KG1 (cell line): ENCODE measurements around the gene NME9.
"Not testable (repeated sequence)": the region's sequence is repeated elsewhere in the genome, so short reads cannot be mapped to it uniquely, and the experiment has no call there.

ENCODE experiments used
- DNase-seq: peaks from one replicate; lab custom pipeline; 2025; lab: John Stamatoyannopoulos, UW

Gene NME9, protein sequence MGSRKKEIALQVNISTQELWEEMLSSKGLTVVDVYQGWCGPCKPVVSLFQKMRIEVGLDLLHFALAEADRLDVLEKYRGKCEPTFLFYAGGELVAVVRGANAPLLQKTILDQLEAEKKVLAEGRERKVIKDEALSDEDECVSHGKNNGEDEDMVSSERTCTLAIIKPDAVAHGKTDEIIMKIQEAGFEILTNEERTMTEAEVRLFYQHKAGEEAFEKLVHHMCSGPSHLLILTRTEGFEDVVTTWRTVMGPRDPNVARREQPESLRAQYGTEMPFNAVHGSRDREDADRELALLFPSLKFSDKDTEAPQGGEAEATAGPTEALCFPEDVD

DNA sequence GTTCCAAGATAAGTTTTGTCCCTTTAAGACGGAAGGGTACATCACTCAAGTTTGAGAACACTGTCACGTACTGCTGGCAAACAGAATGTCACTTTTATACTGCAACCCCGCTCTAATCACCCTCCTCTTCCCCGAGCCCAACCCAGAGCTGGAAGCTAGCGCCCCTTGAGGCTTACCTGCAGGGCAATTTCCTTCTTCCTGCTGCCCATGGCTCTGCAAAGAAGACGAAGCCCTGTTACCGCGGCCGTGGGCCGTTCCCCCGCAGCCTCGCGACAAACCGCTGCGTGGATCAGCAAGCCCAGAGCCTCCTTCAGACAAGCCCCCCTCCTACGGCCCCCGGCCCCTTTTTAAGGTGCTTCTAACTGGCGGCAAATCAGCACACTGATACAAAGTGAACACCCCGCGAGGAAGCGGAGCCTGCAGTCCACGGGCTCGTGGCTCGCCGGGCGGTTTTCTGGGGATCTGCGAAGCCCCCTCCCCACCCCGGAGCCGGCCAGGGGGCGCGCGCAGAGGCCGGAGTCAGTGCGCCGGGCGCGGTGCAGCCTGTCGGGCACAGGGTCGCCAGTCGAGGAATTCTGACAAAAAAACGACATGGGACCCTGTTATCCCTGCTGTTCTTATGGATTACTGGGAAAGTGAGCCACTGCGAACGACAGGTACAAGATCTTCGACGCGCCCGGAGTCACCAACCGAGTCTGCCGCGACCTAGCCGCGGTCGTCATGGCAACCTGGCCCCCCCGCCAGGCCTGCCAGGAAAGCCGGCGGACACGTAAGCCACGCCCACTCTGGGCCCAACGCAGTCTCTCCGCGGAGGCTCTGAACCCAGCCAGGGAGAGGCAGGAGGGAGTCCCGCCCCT lies at the start of gene NME9:
Gene NME9, minus strand, starts transcription at position 725 of the 857 bp plus-strand sequence. Its CDS starts 516 bp downstream, at position 209.
- DNase-seq, result no peak

DNA sequence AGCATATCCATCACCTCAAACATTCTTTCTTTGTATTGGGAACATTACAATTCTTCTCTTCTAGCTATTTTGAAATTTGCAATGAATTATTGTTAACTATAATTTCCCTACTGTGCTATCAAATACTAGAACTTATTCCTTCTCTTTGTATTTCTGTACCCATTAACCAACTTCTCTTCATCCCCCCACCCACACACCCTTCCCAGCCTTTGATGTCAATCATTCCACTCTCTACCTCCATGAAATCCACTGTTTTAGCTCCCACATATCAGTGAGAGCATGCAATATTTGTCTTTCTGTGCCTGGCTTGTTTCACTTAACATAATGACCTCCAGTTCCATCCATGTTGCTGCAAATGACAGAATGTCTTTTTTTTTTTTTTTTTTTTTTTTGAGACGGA lies 49.3 kb upstream of the NME9 start:
- DNase-seq, result no peak

DNA sequence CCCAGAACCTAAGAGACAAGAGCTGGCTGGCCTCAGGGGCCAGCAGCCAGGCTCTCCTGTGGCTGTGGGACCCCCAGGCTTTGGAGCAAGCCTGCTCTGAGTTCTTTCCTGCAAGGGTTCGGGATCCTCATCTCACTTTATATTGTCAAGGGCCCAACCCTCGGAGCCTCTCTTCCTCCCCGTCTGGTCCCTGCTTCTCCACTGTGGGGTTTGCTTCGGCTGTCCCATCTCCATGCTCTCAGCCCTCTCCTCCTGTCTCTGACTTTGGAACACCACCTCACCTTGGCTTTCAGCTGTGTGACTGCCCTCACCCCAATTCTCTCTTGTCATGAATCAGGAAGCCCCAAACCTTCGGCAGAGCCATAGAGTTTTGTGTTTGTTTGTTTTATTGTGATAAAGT lies 48.7 kb upstream of the NME9 start:
- DNase-seq, result no peak

DNA sequence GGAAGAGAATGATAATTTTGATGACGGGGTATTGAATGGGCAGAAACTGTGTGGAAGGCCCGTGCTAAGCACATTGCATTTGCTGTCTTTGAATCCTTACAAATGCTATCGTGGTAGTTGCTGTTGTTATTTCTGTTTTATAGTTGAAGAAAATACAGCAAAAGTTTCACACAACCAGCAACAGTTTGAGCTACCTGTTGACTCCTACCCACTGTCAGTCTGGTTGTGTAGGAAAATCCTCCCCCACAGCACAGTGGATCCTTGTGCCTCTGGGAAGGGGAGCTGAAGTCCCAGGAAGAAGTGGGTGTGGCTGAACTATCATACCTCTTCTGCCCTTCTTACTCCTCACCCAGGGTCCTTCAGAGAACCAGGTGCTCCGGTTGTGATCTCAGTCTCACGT lies 48.2 kb upstream of the NME9 start:
- DNase-seq, result no peak

DNA sequence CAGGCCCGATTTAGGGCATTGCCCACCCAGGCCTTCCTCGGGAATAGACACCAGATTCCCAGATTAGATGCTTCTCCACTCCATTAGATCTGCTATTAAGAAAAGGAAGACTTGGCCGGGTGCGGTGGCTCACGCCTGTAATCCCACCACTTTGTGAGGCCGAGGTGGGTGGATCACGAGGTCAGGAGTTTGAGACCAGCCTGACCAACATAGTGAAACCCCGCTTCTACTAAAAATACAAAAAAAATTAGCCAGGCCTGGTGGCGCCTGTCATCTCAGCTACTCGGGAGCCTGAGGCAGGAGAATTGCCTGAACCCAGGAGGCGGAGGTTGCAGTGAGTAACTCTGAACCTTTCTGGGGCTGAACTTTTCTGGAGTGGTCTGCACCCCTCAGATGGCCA lies 47.6 kb upstream of the NME9 start:
- DNase-seq, result not testable (repeated sequence)

DNA sequence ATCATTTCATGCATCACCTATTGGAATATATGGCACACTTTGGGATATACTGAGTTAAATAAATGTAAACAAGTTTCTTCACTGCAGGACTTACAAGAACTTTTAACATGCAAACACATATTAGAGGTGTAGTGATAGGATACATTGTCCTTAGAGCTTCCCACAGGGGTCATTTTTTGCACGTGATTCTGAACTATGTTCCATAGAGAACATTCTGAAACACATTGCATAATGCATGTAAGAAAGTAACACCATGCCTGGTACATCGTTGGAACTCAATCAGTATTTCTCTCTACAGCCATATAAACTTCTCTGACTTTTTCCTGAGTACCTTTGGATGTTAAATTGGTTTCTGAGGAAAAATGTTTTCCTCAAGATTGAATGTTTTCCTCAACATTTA lies 47.0 kb upstream of the NME9 start:
- DNase-seq, result no peak

DNA sequence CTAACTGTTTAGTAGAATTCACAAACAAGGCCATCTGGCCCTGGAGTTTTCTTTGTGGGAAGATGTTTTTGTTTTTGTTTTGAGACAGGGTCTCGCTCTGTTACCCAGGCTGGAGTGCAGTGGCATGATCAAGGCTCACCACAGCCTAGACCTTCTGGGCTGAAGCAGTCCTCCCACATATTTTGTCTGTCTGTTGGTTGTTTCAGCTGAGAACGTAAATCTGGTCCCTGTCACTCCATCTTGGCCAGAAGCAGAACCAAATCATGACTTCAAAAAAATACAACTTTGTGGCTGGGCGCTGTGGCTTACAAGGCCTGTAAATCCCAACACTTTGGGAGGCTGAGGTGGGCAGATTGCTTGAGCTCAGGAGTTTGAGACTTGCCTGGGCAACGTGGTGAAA lies 45.8 kb upstream of the NME9 start:
- no peak for DNase-seq

DNA sequence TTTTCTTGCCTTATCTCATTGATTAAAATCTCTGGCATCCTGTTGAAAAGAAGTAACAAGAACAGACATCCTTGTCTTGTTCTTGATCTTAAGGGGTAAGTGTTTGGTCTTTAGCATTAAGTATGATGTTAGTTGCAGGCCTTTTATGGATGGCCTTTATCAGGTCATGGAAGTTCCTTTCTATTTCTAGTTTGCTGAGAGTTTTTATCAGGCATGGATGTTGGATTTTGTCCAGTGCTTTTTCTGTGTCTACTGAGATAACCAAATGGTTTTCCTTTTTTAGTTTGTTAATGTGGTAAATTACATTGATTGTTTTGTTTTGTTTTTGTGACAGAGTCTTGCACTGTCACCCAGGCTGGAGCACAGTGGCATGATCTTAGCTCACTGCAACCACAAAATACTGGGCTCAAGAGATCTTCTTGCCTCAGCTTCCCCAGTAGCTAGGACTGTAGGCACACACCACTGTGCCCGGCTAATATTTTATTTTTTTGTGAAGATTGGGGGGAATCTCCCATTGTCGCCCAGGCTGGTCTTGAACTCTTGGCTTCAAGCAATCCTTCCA lies 45.0 kb upstream of the NME9 start:
- no peak for DNase-seq

DNA sequence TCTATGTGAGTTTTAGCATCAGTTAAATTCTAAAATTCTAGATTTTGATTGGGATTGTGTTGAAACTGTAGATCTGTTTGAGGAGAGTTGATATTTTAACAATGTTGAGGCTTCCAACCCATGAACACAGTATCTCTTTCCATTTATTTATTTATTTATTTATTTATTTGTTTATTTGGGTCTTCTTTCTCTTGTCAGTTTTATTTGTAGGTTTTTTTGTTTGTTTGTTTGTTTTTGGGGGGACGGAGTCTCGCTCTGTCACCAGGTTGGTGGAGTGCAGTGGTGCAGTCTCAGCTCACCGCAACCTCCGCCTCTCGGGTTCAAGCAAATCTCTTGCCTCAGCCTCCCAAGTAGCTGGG lies 44.1 kb upstream of the NME9 start:
- no peak for DNase-seq

DNA sequence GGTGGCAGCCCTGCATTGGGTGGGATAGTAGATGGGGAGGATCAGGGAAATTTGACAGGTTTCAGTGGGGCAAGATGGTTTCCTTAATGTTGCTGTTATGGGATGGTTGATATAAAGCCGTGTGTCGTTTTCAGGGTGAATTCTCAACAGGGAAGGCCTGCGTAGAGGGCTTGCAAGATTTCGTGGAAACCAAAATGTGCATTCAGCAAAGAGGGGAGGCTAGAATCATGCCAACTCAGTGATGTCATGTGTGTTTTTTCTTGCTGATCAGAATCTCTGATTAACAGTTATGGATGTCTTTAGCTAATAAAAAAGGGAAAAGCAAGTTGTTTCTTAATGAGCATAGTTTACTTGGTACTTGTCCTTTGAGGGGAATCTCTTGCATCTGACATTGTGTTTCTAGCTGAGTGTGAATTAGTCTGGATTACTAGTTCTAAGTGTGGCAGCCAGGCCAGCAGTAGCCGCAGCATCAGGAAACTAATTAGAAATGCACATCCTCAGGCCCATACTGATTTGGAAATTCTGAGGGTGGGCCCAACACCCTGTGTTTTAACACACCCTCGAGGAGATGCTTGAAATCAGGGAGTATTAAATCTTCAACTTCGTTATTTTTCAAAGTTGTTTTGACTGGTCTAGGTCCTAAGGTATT lies 43.6 kb upstream of the NME9 start:
- DNase-seq, result no peak

DNA sequence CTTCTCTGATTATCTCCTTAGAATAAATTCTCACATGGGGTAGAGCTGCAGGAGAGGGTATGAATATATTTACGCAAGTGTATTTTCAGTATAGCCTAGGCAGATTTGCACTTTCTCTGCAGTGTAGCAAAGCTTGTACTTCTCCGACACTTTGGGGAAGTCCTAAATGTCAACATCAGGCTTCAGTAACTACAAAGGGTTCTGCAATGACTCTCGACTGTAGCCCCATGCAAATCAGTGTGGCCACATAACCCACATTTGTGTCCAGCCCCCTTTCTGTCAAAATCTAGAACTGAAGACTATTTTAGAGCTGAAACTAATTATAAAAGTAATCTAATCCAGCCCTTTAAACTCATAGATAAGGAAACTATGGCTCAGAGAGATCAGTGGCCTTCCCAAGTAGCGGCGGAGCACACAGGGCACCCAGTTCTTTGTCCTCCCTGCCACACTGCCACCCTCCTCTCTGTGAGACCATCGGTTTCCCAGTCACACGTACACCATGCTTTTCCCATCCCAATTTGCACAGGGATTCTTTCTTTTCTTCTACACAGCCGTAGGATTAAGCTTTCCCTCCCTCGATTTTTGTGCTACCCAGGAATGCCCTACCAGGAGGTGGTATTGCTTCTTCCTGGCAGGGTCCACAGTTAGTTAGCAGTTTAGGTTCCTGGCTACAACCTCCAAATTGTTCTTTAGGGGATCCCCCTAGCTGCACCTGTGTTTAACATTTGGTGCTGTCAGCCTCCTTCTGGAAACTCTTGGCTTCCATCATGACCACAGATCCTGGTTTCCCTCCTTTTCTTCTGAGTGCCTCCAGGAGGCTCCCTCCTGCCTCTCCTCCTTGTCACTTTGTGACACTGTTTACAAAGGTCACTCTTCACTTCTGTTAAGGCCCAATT lies 41.7 kb upstream of the NME9 start:
- no peak for DNase-seq

DNA sequence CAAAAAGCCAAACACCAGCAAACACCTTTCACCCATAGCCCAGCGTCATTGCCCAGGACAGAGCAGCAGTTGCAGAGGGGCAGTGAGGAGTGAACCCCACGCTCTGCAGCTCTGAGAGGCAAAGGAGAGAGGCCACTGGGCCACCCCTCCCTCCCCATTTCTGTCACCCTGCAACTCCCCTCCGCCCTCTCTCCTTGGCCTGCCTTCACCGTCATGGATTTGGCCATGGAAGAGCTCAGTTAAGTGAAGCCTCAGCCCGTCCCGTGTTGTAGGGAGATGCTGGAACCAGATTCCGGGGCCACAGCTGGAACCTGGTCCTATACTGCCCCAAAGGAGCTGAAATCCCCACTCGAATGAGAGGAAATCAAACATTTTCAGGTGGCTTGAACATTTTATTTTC lies 40.7 kb upstream of the NME9 start:
- DNase-seq, result no peak

DNA sequence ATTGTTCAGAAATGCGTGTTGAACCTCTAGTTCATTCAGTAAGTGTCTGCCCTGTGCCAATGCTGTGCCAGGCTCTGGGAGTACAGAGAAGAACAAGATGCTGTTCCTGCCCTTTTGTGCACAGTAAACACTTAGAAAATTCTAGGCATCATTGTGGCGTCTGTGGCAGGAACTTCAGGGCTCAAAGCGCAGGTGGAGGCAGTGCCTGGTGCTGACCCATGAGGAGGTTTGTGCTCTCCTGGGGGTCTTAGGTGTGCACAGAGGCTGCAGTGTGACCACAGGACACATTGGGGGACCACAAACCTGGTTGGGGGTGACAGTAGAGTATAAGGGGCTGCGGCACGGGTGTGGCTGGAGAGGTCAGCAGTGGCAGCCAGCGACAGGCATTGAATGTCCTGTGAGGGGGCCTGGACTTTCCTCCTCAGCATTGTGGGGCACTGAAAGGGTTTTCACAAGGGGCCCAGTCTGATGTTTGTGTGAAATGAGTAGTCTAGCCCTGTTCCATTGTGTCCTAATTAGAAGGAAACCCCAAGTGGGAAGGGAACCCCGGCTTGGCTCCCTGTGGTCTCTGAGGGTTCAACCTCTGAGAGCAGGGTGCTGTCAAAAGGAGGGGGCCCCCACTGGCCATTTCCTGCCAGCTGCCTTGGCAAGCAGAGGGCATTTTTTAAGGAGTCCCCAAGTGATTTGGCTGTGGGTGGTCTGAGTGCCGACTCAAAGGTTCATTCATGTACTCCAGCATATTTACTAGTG lies 39.7 kb upstream of the NME9 start:
- DNase-seq, result no peak

DNA sequence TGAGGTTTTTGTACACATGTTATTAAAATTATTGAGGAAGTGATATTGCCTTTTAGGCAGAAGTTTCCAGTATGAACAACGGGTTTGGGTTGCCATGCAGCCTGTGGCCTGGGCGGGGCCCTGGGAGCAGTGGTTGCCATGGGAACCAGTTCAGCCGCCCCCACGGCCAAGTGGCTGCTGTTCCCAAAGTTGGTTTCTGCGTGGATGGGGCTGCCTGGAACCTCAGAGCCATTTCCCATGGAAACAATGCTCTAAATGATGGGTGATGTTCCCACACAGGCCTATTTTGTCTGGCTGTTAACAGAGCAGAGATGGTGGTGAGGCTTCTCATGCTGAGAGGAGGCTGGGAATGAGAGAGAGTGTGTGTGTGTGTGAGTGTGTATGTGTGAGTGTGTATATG lies 38.3 kb upstream of the NME9 start:
- DNase-seq, result no peak

DNA sequence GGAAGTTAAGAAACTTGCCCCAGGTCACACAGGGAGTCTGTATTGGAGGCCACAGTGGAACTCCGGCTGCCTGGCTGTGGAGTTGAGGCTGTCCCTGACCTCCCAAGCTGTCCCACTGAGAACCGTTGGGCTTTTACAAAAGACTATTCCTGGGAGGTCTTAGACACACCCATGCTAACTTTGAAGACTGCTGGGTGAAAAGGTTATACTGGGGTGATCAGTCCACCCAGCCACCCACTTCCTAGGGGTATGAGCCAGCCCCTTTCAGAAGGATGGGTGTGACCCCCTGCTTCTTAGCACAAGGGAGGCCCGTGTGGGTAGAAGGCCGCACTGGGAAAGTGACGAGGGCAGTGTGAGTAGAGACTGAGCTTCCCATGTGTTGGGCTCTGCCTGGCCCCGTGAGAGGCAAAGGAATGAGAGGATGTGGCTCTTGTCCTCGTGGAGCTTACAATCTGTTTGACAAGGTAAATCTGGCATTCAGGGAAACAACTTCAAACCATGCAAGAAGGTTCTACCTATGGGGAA lies 37.7 kb upstream of the NME9 start:
- no peak for DNase-seq

DNA sequence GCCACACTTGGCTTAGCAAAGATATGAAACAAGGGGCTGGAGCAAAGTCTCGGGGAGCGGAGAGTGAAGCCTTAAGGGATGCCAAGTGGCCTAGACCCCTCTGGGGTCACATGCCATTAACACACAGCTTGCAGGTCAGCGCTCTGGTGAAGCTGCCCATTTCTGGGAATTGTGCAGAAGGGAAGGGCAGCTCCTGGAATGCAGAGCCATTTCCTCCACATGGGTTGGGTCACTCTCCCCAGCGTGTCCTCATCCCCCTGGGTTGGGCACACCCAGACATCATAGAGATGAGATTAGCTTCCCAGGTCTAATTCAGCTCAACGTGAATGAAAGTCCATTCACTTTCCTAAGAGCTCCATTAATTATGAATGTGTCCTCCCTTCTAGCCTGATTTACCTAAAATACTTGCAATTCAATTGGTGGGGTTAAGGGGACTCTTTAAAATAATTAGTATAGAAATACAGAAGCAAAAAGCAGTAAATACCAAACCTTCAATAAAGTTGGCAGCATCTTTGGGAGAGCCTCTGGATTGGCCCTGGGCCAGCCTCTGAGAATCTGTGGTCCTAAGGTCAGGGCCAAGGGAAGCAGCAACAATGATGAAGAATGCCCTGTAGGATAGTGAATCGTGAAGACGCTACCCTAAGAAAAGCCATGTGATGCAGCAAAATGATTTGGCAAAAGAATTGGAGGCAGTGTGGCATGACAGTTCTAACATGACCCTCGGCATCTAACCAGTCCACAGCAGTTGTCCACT lies 36.5 kb upstream of the NME9 start:
- no peak for DNase-seq

DNA sequence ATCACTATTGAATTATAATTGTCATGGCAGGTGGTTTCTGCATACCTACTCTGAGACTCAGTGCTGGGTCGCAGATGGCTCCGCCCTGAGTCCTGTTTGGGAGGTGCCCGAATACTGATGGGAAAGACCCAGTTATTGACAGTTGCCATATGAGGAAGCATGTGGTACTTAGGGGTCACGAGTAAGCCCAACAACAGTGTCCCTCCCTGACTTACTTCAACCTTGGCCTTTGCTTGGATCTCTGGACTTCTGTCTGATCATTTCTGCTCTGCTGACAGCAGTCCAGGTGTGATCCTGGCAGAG lies 35.6 kb upstream of the NME9 start:
- DNase-seq, result no peak

DNA sequence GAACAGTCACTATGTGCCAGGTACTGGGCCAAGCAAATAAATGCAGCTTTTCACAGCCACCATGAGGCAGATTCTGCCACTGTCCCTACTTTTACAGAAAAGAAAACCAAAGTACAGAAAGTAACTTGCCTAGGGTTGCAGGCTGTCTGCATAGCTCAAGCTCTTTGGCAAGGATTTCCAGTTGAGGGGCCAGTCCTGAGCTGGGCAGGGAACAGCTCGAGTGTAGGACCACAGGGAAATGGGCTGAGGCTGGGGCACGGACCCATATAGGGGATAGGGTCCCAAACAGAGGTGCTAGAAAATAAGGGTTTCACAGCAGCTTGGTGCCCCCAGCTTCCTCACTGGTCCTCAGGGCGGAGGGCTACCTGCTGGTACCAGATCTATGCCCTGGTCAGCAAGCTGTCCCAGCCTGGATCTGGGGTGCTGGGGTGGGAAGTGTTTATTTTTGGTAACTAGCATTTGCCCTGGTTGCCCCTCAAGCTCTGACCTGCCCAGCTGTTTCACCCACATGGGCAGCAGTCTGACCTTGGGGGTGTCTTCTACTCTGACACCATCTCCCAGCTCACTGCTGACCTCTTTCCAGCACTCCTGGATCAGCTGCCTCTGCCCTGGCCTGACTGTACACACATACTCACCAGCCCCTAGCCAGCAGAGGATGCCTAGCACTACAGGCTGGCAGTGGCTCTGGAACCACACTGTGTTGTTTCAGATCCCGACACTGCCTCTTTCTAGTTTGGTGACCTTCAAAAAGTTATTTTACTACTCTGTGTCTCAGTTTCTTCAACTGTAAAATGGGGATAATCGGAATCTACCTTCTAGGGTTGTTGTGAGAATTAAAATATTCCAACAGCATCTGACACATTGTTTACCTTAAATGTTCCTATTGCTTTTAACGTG lies 35.0 kb upstream of the NME9 start:
- no peak for DNase-seq

DNA sequence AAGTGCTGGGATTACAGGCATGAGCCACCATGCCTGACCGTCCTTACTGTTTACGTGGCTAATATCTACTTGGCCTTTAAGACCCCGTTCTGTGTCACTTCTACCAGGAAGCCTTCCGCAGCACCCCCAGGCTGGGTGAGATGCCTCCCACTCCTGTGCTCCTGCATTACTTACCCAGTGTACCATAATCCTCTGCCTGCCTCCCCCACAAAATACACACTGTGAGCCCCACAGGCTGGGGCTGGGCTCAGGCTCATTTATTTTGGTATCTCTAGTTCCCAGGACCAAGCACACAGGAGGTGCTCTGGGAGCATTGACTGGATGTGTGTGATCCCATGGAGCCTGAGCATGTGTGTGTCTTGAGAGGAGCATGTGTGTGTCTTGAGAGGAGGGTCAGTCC lies 33.7 kb upstream of the NME9 start:
- no peak for DNase-seq
